SKM-1 (cell line): Measurements from ENCODE around the gene RBM20.
"Not testable (repeated sequence)": the region's sequence is repeated elsewhere in the genome, so short reads cannot be mapped to it uniquely, and the experiment has no call there.

Source experiments
- DNase-seq: peaks from one replicate; lab custom pipeline; 2025; ENCODE audit not compliant: unreplicated experiment; lab: John Stamatoyannopoulos, UW

The RBM20 gene

GRCh38 chr10:110758898-110759297 lies 114.8 kb downstream of the RBM20 start:
- DNase-seq: no peak

- DNase-seq: no peak
Observed at GRCh38 chr10:110759523-110759922, 115.4 kb downstream of the RBM20 start.

DNA sequence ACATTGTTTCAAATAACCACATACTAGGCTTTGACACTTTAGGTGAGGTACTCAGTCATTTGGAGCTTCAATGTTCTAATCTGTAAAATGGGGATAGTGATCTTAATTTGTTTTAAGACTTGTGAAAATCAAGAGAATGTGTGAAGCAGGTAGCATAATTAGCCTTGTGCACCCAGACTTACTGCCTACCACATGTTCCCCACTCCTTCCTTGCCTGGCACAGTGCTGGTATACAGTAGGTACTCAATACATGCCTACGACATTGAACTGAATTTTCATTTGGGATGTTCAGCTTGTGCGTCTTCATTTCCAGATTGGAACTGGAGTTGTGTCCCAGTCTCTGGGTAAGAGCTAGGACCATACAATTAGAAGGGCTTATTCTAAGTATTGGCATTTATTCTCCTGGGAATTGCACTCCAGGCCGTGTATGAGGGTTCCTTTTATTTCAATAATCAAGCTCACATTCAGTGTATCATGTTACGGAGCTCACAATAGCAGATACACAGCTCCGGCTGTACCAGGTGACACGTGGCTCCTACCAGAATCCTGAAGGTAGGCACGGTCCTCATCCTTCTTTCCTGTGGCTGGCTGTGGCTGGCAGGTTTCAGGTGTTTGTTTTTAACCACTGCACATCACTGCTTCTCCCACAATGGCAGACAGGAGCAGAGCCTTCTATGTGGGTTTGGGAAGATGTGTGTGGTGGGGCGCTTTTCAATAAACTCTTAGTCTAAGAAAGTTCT lies 118.1 kb downstream of the RBM20 start:
- no peak for DNase-seq

DNA sequence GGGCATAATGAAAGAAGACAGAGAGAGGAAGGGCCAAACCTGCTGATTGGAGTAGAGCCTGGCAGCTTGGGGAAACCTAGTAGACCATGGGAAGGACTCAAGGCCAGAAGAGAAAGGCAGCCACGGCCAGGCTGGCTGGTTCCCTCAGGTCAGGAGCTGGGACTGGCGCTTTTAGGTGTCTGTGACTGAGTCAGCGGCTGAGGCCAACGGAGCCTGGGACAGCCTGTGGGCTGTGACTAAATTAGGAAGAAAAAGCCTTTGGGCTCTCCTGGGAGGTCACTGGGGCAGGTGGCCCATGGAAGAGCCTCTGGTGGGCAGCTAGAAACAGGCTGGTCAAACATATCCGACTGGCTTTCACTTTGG lies 118.7 kb downstream of the RBM20 start:
- DNase-seq: no peak

DNA sequence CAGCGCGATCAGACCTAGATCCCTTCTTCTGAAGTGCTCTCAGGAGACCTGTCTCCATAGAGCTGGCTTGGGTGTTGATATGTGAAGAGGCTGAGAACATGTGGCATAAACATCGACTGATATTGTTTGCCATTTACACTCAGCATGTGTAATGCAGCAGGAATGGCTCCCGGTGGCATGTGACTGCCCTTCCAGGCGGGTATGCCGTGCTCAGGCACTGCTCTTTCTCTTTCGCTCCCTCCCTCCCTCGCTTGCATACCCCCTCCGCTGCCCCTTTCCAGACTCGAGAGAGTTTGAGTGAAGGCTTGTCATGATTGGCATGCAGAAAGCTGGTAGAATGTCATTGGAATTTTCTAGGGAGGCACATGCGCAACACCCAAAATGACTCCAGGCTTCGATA lies 120.2 kb downstream of the RBM20 start:
- DNase-seq: no peak

GRCh38 chr10:110764793-110765512 lies 120.8 kb downstream of the RBM20 start:
- no peak for DNase-seq

DNA sequence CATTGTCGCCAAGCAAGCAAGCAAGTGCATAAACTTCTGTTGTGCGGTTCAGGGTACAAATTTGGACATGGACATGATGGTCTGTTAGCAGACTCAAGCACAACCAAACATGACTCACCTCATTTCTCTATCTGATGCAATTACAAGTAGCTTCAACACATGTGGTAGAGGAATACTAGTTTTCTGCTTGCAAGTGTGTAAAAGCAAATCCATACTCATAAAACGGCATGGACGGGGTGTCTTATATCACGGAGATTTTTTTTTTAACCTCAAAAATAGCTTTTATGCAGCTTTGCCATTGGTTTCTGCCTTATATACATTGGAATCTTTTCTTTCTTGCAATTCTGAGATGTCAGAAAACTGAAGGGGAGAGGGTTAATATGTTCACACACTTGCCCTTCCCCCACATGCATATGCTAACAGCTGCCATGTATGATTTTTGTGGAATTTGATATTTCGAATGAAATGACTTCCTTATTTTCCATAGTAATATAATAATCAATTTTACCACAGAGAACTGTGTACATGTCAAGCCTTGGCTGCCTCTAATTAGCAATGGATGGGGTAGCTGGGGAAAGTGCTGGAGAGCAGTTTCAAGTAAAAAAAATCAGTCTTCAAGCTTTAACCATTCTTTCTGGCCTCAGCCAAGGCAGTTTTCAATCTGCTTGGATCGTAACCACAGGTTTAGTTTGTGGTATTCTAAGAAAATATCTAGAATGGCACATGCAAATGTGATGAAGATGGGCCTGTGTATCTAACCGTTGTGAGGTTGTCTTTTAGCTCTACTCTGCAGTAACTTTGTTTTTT lies 121.6 kb downstream of the RBM20 start:
- DNase-seq: no peak

DNA sequence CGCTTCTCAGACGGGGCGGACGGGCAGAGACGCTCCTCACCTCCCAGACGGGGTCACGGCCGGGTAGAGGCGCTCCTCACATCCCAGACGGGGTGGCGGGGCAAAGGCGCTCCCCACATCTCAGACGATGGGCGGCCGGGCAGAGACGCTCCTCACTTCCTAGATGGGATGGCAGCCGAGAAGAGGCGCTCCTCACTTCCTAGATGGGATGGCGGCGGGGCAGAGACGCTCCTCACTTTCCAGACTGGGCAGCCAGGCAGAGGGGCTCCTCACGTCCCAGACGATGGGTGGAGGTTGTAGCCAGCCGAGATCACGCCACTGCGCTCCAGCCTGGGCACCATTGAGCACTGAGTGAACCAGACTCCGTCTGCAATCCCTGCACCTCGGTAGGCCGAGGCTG lies 123.5 kb downstream of the RBM20 start:
- DNase-seq: not testable (repeated sequence)

GRCh38 chr10:110770243-110770642 lies 126.1 kb downstream of the RBM20 start:
- no peak for DNase-seq

- no peak for DNase-seq
Observed at GRCh38 chr10:110771486-110771885, 127.3 kb downstream of the RBM20 start.

DNA sequence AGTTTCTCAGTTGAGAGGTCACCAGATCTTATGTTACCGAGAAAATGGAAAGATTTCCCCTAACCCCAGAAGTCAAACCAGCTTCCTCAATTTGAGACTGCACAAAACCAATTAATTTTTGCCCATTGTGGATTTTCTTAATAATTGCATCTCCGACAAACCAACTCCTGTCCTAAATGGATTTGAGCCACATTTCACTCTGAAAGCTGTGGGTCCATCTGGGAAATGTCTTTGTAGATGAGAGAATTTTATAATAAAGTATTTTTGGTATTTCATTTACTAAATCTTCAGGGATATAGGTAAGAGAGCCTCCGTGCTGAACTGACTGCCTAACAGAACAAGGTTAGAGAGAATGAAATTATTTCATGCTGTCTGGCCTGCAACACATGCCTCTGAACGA lies 127.9 kb downstream of the RBM20 start:
- DNase-seq: no peak

GRCh38 chr10:110772454-110773025 lies 128.4 kb downstream of the RBM20 start:
- DNase-seq: no peak

DNA sequence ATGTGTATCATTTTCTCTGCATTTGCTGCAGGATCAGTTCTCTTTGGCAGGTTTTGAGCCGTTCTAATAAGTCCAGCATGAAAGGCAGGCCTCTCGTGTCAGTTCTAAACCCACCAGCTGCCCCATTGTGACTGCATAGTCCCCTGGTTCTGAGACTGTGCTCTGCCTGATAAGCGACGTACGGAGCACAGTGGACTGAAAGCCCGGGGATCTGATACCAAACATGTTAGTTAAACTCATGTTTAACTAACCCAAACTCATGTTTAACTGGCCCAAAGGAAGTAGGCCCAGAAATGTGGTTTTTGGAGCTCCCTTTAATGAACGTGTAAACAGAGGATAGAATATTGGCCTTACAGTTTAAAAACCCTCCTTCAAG lies 129.5 kb downstream of the RBM20 start:
- DNase-seq: no peak

DNA sequence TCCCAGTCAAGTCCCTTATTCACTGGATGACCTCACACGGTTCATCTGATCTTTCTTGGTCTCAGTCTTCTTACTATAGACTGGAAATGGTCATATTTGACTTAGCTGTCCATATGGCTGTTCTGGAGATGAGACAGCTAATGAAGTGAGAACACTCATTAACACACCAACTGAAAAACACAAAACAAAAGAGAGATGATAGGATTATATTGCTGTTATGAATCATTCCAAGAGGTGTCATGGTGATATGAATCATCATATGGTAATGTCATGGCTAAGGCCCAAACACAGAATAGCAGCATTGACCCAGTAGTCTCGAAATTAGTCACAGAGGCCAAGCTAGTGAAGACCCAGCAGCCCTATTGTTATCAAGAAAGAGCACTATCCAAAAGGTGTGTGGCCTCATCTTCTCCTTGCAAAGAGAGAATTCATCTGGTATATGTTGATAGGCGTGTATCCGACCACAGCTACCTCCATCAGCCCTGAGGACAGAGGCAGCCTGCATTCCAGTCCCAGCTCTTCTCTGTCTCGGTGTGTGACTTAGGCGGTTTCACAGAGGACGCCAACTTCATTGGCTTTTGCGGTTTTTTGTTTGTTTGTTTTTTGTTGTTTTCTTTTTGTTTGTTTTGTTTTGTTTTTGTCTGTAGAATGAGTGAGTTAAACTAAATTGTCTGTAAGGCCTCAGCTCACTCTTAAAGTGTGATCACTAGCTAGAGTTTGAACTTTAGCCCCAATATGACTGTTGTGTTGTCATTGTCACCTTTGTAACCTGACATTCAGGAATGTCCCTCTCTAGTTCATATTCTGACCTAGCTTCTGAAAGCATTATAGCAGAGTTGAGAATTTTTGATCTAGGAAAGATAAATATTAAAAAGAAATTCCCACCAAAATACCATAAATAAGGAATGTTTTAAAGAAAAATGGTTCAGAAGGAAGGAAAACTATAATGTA lies 130.2 kb downstream of the RBM20 start:
- DNase-seq: no peak

DNA sequence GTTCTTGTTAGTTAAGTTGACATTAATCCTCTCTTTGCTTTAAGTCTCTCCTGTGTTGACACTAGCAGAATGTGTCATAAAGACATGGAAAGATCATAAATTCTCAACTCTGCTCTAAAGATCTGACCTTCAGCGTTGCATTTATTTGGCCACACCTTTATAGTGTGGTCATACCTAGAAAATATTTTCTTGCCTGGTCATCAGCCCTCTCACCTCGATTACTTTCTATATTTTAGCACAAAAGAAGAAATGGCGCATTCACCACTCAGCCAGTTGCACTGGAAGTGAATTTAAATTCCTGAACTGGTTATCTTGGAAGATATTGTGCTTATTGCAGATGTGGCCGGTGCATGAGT lies 130.9 kb downstream of the RBM20 start:
- no peak for DNase-seq

DNA sequence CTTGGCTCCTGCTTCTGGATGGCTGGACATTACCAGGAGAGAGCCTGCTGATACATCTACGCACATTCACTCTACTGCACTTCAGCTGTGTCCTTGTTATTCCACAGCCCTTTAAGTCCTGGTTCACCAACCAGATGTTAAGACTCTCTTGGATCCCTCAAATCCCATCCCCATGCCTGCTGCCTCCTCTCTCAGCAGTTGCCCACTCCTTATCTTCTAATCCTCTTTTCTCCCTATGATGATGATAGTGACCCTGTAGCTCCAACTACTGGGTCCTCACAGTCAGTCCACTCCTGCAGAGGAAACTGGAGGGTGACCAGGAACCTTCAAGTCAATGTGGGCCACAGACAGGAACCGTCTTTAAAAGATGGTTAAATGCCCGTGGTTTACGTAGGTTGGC lies 131.3 kb downstream of the RBM20 start:
- no peak for DNase-seq

DNA sequence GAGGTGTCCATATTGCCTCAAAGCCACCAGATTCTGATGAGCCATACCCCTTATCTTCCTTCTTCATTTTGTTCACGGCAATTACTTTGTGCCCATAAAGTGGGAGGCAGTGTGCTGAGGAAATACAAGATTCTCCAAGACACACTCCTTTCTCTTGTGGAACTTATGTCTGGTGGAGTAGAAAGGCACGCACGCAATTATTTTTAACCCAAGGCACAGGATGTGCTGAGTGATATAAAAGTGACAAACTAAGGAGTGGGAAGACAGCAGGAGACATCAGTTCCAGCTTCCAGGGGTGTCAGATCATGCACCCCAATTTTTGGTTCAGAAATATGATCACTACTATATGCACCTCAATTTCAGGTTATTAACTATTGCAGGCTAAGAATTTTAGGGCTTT lies 132.9 kb downstream of the RBM20 start:
- DNase-seq: no peak

DNA sequence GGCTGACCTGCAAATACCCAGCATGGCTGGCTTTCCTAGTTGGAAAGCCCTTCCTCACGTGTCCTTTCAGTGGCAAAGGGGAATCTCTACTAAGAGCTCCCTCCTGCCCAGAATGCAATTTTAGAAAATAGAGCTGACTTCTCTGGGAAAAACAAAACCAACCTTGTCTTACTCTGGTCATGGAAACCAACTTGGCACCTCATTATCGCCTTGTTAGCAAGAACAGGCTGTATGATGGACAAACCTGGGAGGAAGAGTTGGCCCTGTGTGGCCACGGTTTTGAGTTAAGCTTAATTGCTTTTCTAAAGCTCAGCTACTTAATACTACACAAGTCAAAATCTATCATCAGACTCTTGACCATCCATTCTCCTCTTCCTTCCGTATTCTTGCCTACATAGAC lies 133.5 kb downstream of the RBM20 start:
- DNase-seq: no peak

DNA sequence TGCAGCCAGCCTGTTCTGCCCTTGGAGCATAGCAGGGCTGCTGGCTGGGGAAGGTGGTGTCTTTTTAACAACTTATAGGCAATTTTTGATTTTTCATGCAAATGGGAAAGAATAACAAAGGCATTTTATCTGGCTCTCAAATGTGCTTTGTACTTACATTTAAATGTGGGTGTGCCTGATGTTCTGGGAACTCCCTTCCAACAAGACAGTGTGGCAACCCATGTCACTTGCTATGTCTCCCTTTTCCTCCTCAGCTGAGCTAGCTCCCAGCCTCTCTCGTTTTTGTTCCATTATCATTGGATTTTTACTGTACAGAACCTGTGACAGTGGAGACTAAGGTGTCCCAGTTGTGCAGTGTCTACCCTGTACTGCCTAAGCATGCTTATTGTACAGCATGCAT lies 134.1 kb downstream of the RBM20 start:
- no peak for DNase-seq

DNA sequence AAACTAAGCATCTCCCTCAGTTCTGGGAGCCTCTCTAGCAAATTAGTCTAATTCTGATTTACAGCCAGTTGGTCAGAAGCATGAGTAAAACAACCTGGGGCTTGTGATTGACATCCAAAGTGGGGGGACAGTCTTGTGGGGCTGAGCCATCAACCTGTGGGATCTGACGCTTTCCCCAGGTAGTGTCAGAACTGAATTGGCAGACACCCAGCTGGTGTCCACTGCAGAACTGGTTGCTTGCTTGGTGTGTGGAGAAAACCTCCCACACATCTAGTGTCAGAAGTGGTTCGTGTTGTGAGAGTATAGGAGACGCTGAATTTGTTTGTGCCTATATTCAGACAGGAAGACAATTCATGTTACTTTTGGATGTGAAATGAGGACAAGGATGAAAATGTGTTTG lies 135.4 kb downstream of the RBM20 start:
- DNase-seq: no peak

- no peak for DNase-seq
Observed at GRCh38 chr10:110780704-110781103, 136.6 kb downstream of the RBM20 start.
